Measurements from ENCODE around the gene TP53BP1. TPM values are rescaled to one million over a fixed set of nuclear protein-coding genes. Genes with fewer than 3 reads are reported as not detected.

The TP53BP1 gene
- total RNA-seq, 4 donors from 2014 or later: 46.4 to 98.0 (median 72.7) TPM

DNA sequence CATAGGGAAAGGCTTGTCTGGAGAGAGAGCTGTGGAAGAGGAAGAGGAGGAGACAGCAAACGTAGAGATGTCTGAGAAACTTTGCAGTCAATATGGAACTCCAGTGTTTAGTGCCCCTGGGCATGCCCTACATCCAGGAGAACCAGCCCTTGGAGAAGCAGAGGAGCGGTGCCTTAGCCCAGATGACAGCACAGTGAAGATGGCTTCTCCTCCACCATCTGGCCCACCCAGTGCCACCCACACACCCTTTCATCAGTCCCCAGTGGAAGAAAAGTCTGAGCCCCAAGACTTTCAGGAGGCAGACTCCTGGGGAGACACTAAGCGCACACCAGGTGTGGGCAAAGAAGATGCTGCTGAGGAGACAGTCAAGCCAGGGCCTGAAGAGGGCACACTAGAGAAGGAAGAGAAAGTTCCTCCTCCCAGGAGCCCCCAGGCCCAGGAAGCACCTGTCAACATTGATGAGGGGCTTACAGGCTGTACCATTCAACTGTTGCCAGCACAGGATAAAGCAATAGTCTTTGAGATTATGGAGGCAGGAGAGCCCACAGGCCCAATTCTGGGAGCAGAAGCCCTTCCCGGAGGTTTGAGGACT, 31.4 kb upstream of the TP53BP1 start:
- Histone ChIP-seq H3K27ac (no peak overlapping the region), H3K27me3 (no peaks in the 10 kb centered on the region), H3K9me3 (no peaks in the 10 kb centered on the region), H3K36me3 (peaks cover 0 to 6% of the 10 kb centered on the region in 2 donors), H3K4me1 (no peaks in the 10 kb centered on the region), H3K4me3 (replicated peaks in 1 of 3) (no peak overlapping the region)
- TF ChIP-seq, protein P1, sequence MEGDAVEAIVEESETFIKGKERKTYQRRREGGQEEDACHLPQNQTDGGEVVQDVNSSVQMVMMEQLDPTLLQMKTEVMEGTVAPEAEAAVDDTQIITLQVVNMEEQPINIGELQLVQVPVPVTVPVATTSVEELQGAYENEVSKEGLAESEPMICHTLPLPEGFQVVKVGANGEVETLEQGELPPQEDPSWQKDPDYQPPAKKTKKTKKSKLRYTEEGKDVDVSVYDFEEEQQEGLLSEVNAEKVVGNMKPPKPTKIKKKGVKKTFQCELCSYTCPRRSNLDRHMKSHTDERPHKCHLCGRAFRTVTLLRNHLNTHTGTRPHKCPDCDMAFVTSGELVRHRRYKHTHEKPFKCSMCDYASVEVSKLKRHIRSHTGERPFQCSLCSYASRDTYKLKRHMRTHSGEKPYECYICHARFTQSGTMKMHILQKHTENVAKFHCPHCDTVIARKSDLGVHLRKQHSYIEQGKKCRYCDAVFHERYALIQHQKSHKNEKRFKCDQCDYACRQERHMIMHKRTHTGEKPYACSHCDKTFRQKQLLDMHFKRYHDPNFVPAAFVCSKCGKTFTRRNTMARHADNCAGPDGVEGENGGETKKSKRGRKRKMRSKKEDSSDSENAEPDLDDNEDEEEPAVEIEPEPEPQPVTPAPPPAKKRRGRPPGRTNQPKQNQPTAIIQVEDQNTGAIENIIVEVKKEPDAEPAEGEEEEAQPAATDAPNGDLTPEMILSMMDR (IDR thresholded peaks at IDR 0.05): no peak
- TF ChIP-seq POLR2A (IDR thresholded peaks at IDR 0.05): no peak
- intact Hi-C loops (cut with DNase I): no loop called here
- DNase-seq: no peak
- WGBS, 2 donors: 95 to 99% methylated on average over 3 to 4 of the region's 4 CpGs

DNA sequence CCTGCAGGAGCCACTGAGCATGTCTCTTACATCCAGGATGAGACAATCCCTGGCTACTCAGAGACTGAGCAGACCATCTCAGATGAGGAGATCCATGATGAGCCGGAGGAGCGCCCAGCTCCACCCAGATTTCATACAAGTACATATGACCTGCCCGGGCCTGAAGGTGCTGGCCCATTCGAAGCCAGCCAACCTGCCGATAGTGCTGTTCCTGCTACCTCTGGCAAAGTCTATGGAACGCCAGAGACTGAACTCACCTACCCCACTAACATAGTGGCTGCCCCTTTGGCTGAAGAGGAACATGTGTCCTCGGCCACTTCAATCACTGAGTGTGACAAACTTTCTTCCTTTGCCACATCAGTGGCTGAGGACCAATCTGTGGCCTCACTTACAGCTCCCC, 30.7 kb upstream of the TP53BP1 start:
- DNase-seq: no peak
- peaks cover 0 to 6% of the 10 kb centered on the region in 2 donors for H3K36me3 ChIP-seq
- TF ChIP-seq, protein P1 (IDR thresholded peaks at IDR 0.05): no peak
- no peak for TF ChIP-seq POLR2A (IDR thresholded peaks at IDR 0.05)
- no peak overlapping the region for H3K4me3 ChIP-seq (replicated peaks in 1 of 3)
- intact Hi-C loops (cut with DNase I): no loop called here
- H3K4me1 ChIP-seq: peaks cover 0 to 3% of the 10 kb centered on the region in 2 donors
- no peak overlapping the region for H3K27ac ChIP-seq
- no peaks in the 10 kb centered on the region for H3K9me3 ChIP-seq
- WGBS, 2 donors: 95% methylated on average over 7 of the region's 7 CpGs
- no peaks in the 10 kb centered on the region for H3K27me3 ChIP-seq

DNA sequence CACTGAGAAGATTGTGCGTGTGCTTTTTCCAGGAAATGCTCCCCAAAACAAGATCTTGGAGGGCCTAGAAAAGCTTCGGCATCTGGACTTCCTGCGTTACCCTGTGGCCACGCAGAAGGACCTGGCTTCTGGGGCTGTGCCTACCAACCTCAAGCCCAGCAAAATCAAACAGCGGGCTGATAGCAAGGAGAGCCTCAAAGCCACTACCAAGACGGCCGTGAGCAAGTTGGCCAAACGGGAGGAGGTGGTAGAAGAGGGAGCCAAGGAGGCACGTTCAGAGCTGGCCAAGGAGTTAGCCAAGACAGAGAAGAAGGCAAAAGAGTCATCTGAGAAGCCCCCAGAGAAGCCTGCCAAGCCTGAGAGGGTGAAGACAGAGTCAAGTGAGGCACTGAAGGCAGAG, 29.3 kb upstream of the TP53BP1 start:
- H3K9me3 ChIP-seq: no peaks in the 10 kb centered on the region
- no peaks in the 10 kb centered on the region for H3K27me3 ChIP-seq
- intact Hi-C loops (cut with DNase I): no loop called here
- no peak for DNase-seq
- no peak overlapping the region for H3K27ac ChIP-seq
- no peak overlapping the region for H3K4me3 ChIP-seq (replicated peaks in 1 of 3)
- TF ChIP-seq POLR2A (IDR thresholded peaks at IDR 0.05): no peak
- TF ChIP-seq, protein P1 (IDR thresholded peaks at IDR 0.05): no peak
- 89 to 90% methylated on average over 8 to 9 of the region's 9 CpGs for WGBS, 2 donors
- peaks cover 0 to 6% of the 10 kb centered on the region in 2 donors for H3K36me3 ChIP-seq
- H3K4me1 ChIP-seq: peaks cover 0 to 15% of the 10 kb centered on the region in 2 donors

DNA sequence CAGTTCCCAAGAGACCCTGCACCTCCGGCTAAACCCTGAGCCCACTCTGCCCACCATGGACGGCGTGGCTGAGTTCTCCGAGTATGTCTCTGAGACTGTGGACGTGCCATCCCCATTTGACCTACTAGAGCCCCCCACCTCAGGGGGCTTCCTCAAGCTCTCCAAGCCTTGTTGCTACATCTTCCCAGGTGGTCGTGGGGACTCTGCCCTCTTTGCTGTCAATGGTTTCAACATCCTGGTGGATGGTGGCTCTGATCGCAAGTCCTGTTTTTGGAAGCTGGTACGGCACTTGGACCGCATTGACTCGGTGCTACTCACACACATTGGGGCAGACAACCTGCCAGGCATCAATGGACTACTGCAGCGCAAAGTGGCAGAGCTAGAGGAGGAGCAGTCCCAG, 28.5 kb upstream of the TP53BP1 start:
- Histone ChIP-seq H3K27ac (no peak overlapping the region), H3K9me3 (no peaks in the 10 kb centered on the region), H3K4me1 (peaks cover 7 to 21% of the 10 kb centered on the region in 2 donors), H3K36me3 (peaks cover 0 to 6% of the 10 kb centered on the region in 2 donors), H3K27me3 (no peaks in the 10 kb centered on the region), H3K4me3 (replicated peaks in 1 of 3) (no peak overlapping the region)
- no peak for TF ChIP-seq POLR2A (IDR thresholded peaks at IDR 0.05)
- TF ChIP-seq, protein P1 (IDR thresholded peaks at IDR 0.05): no peak
- DNase-seq: no peak
- WGBS, 2 donors: 96 to 100% methylated on average over 4 to 11 of the region's 11 CpGs
- intact Hi-C loops (cut with DNase I): no loop called here

DNA sequence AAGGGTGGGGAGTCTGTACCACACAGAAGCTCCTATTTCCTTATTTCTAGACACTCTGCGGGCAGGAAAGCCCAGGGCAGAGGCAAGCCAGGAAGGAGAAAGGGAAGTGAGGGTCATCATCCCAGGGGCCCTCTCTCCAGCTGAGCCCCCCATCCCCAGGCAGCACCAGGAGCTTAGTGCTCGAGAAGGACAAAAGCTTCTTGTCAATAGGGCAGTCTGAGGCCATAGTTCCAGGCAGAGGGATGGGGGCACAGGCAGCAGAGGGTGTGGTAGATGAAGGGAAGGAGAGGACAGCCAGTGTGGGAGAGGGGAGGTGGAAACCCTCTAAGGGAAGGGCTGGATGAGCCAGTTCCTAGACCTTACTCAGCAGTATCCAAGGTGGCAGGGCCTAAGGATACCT, 27.2 kb upstream of the TP53BP1 start:
- Histone ChIP-seq H3K27ac (no peak overlapping the region), H3K36me3 (peaks cover 0 to 6% of the 10 kb centered on the region in 2 donors), H3K9me3 (no peaks in the 10 kb centered on the region), H3K27me3 (no peaks in the 10 kb centered on the region), H3K4me3 (replicated peaks in 1 of 3) (no peak overlapping the region), H3K4me1 (peaks cover 7 to 21% of the 10 kb centered on the region in 2 donors)
- 86 to 96% methylated on average over 2 of the region's 2 CpGs for WGBS, 2 donors
- TF ChIP-seq, protein P1 (IDR thresholded peaks at IDR 0.05): no peak
- TF ChIP-seq POLR2A (IDR thresholded peaks at IDR 0.05): no peak
- no peak for DNase-seq
- intact Hi-C loops (cut with DNase I): no loop called here
